ENCODE data around the gene PLAU.

- no peak for TF ChIP-seq CTCF (IDR thresholded peaks at IDR 0.05)
- no peak for TF ChIP-seq MAX (IDR thresholded peaks at IDR 0.05)
- TF ChIP-seq SMC3 (IDR thresholded peaks at IDR 0.05) = no peak
- TF ChIP-seq POLR2A (IDR thresholded peaks at IDR 0.05; ENCODE audit: low read length) = no peak
- TF ChIP-seq CHD2 (IDR thresholded peaks at IDR 0.05; ENCODE audit: low read length, partially characterized antibody) = no peak
Observed at GRCh38 chr10:73891540-73891939, 19.4 kb upstream of the PLAU start.

All from A549 (cell line).